Peyer's patch (tissue), 4 donors: ENCODE results near the gene DGKH. TPM values are rescaled to one million over a fixed set of nuclear protein-coding genes. Genes with fewer than 3 reads are reported as not detected.

Experiments used
- DNase-seq, 3 donors: peaks; one replicate each; pipeline ENCODE4 v3.0.0-alpha.2; 2017 to 2019
- H3K27ac ChIP-seq, 4 donors: fragments of 200-600 bp; sonication (generic); one replicate each; pipeline ENCODE4 v1.5.1; 2016 to 2019
- H3K27me3 ChIP-seq, 2 donors: fragments of 200-600 bp; sonication (generic); one replicate each; pipeline ENCODE4 v1.5.1; 2019
- H3K36me3 ChIP-seq, 3 donors: fragments of 200-600 bp; sonication (generic); one replicate each; pipeline ENCODE4 v1.5.1; 2016 to 2019
- H3K4me1 ChIP-seq, 4 donors: fragments of 200-600 bp; sonication (generic); one replicate each; pipeline ENCODE4 v1.5.1; 2016 to 2019
- H3K4me3 ChIP-seq, 4 donors: fragments of 200-600 bp; sonication (generic); 1 replicate in 3 of 4; 2 replicates in 1 of 4; pipeline ENCODE4 v1.5.1; 2016 to 2019; ENCODE audit warnings: mild to moderate bottlenecking in 1 of 4
- H3K9me3 ChIP-seq, 4 donors: fragments of 200-600 bp; sonication (generic); one replicate each; pipeline ENCODE4 v1.5.1; 2016 to 2019; ENCODE audit warnings: mild to moderate bottlenecking in 1 of 4
- CTCF ChIP-seq, 6 experiments: fragments of 450-650 bp in 4 of 6; fragments of 200-600 bp in 2 of 6; sonication (generic) in 1 of 6; IDR thresholded peaks; one replicate each; pipeline ENCODE4 v1.5.1; 2017 to 2019; ENCODE audit warnings: antibody characterized with exemption in 6 of 6, mild to moderate bottlenecking in 3 of 6, moderate library complexity in 1 of 6
- POLR2A ChIP-seq, 2 donors: fragments of 450-650 bp; IDR thresholded peaks; one replicate each; pipeline ENCODE4 v1.5.1; 2017; ENCODE audit warnings: antibody characterized with exemption in 2 of 2, mild to moderate bottlenecking in 2 of 2, moderate library complexity in 2 of 2
- total RNA-seq, 4 donors: library from RNA; depleted of rRNA; stranded (reverse); fragments of >200 nt; gene quantifications; one replicate each; pipeline ENCODE4 v1.1.0, GENCODE V29; 2016

Gene DGKH
- total RNA-seq, 4 donors from 2014 or later: 9.5 to 30.5 (median 18.8) TPM

GRCh38 chr13:42260903-42261654, 212.6 kb downstream of the DGKH start:
- H3K4me1 ChIP-seq: no peaks in the 10 kb centered on the region
- H3K36me3 ChIP-seq: no peaks in the 10 kb centered on the region
- no peak overlapping the region for H3K4me3 ChIP-seq
- no peaks in the 10 kb centered on the region for H3K27me3 ChIP-seq
- no peak for DNase-seq
- no peak for TF ChIP-seq POLR2A (IDR thresholded peaks at IDR 0.05)
- no peak for TF ChIP-seq CTCF (IDR thresholded peaks at IDR 0.05)
- no peaks in the 10 kb centered on the region for H3K9me3 ChIP-seq
- H3K27ac ChIP-seq: no peak overlapping the region

- H3K9me3 ChIP-seq: no peaks in the 10 kb centered on the region
- no peaks in the 10 kb centered on the region for H3K27me3 ChIP-seq
- H3K36me3 ChIP-seq: no peaks in the 10 kb centered on the region
- no peaks in the 10 kb centered on the region for H3K4me1 ChIP-seq
- H3K27ac ChIP-seq: no peak overlapping the region
- no peak for DNase-seq
- no peak for TF ChIP-seq CTCF (IDR thresholded peaks at IDR 0.05)
- no peak for TF ChIP-seq POLR2A (IDR thresholded peaks at IDR 0.05)
- H3K4me3 ChIP-seq: no peak overlapping the region
These were observed 218.0 kb downstream of the DGKH start for GRCh38 chr13:42266473-42266872.

GRCh38 chr13:42270160-42270856, 221.9 kb downstream of the DGKH start:
- H3K4me3 ChIP-seq: no peak overlapping the region
- H3K27ac ChIP-seq: no peak overlapping the region
- DNase-seq: no peak
- H3K4me1 ChIP-seq: peaks cover 0 to 25% (median 0%) of the 10 kb centered on the region in 4 donors
- H3K27me3 ChIP-seq: no peaks in the 10 kb centered on the region
- H3K36me3 ChIP-seq: no peaks in the 10 kb centered on the region
- H3K9me3 ChIP-seq: no peaks in the 10 kb centered on the region
- no peak for TF ChIP-seq CTCF (IDR thresholded peaks at IDR 0.05)

DNA sequence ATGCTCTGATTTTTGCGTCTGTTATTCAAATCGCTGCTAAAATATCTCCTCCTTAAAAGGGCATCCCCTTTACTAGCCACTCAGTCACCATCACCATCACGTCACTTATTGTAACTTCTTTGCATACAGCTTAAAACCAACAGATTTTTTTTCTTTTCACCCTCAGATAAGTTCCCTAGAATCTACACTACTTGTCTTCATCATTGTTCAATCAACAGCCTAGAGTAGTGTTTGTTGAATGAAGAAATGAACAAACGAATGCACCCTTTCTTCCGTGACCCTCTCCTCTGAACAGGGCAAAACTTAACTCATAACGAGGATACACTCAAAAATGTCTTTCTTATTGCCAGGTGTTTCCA, 222.4 kb downstream of the DGKH start:
- H3K4me3 ChIP-seq: peak overlapping the region in 3 of 4 donors; percentile 82 to 95 (median 83)
- no peak for DNase-seq
- no peaks in the 10 kb centered on the region for H3K36me3 ChIP-seq
- peak overlapping the region; percentile 90 to 96 (median 93) for H3K27ac ChIP-seq
- peaks cover 0 to 26% (median 2%) of the 10 kb centered on the region in 4 donors for H3K4me1 ChIP-seq
- H3K27me3 ChIP-seq: no peaks in the 10 kb centered on the region
- H3K9me3 ChIP-seq: no peaks in the 10 kb centered on the region
- TF ChIP-seq POLR2A (IDR thresholded peaks at IDR 0.05): no peak
- TF ChIP-seq CTCF (IDR thresholded peaks at IDR 0.05): no peak

DNA sequence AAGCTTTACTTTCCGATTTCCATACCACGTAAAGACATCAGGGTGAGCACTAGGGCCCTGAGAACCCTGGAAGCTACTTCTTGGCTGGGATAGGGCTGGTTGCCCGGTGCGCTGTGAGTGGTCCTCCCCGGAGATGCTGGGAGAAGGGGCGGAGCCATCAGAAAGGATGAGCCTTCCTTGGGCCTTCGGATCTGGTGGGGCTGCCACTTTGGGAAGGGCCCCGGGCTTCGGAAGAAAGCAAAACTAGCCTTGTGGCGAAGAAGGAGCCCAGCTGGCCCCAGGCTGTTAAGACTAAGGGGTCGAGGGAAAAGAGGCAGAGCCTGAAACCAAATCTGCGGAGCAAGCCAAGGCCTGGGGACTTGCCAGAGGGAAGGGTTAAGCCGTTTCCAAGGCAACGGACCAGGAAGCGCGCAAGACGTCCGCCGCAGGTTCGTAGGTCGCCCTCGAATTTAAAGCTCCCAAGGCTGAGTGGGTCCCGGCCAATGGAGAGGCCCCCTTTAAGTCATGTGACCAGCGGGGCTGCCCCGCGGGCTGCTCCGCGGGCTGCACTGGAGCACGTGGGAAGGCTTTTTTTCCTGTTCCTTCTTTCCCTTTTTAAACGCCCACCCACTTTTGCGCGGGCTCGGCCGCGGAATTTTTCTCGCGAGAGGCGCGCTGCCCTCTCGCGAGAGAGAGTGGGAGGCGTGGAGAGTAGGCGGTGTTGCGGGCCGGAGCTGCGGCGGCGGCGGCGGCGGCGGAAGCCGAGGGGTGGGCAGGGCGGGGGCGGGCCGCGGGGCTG, 223.1 kb downstream of the DGKH start:
- Histone ChIP-seq H3K27ac (peak overlapping the region; percentile 90 to 96 (median 93)), H3K27me3 (no peaks in the 10 kb centered on the region), H3K36me3 (no peaks in the 10 kb centered on the region), H3K4me3 (peak overlapping the region; percentile 82 to 95 (median 89)), H3K9me3 (no peaks in the 10 kb centered on the region), H3K4me1 (peaks cover 0 to 26% (median 2%) of the 10 kb centered on the region in 4 donors)
- peak; percentile 89 to 97 (median 93) for DNase-seq
- TF ChIP-seq POLR2A (IDR thresholded peaks at IDR 0.05) (no peak), CTCF (IDR thresholded peaks at IDR 0.05) (peak in 1 of 6 experiments; percentile 4)
